ENCODE results near the gene PRR9. TPM values are rescaled to one million over a fixed set of nuclear protein-coding genes. Genes with fewer than 3 reads are reported as not detected.
"Not testable (repeated sequence)": the region's sequence is repeated elsewhere in the genome, so short reads cannot be mapped to it uniquely, and the experiment has no call there.

PRR9 gene
- total RNA-seq, 1 donor from 2014 or later: not detected

GRCh38 chr1:153228491-153228890, 11.1 kb downstream of the PRR9 start:
- Mint-ChIP-seq H3K36me3 (ENCODE audit: unreplicated experiment) (no peaks in the 10 kb centered on the region), H3K27ac (ENCODE audit: unreplicated experiment) (no peak overlapping the region), H3K4me1 (ENCODE audit: low read depth, unreplicated experiment) (no peaks in the 10 kb centered on the region), H3K4me3 (ENCODE audit: unreplicated experiment) (no peak overlapping the region), H3K9me3 (ENCODE audit: unreplicated experiment) (peaks cover 2% of the 10 kb centered on the region), H3K27me3 (ENCODE audit: unreplicated experiment) (no peaks in the 10 kb centered on the region)
- no peak for TF ChIP-seq CTCF (IDR thresholded peaks at IDR 0.05; ENCODE audit: partially characterized antibody, unreplicated experiment)
- no peak for DNase-seq

GRCh38 chr1:153229076-153229829, 11.9 kb downstream of the PRR9 start:
- H3K36me3 Mint-ChIP-seq (ENCODE audit: unreplicated experiment); H3K27ac Mint-ChIP-seq (ENCODE audit: unreplicated experiment); H3K4me3 Mint-ChIP-seq (ENCODE audit: unreplicated experiment); H3K27me3 Mint-ChIP-seq (ENCODE audit: unreplicated experiment); H3K9me3 Mint-ChIP-seq (ENCODE audit: unreplicated experiment); H3K4me1 Mint-ChIP-seq (ENCODE audit: low read depth, unreplicated experiment): not testable (repeated sequence)
- peak; percentile 71 for TF ChIP-seq CTCF (IDR thresholded peaks at IDR 0.05; ENCODE audit: partially characterized antibody, unreplicated experiment)
- DNase-seq: peak; percentile 69

GRCh38 chr1:153231363-153231762, 14.0 kb downstream of the PRR9 start:
- no peak overlapping the region for H3K27ac Mint-ChIP-seq (ENCODE audit: unreplicated experiment)
- H3K36me3 Mint-ChIP-seq (ENCODE audit: unreplicated experiment): no peaks in the 10 kb centered on the region
- H3K27me3 Mint-ChIP-seq (ENCODE audit: unreplicated experiment): no peaks in the 10 kb centered on the region
- no peak for TF ChIP-seq CTCF (IDR thresholded peaks at IDR 0.05; ENCODE audit: partially characterized antibody, unreplicated experiment)
- no peak overlapping the region for H3K4me3 Mint-ChIP-seq (ENCODE audit: unreplicated experiment)
- no peaks in the 10 kb centered on the region for H3K4me1 Mint-ChIP-seq (ENCODE audit: low read depth, unreplicated experiment)
- DNase-seq: no peak
- H3K9me3 Mint-ChIP-seq (ENCODE audit: unreplicated experiment): peaks cover 2% of the 10 kb centered on the region

- Mint-ChIP-seq H3K27ac (ENCODE audit: unreplicated experiment) (no peak overlapping the region), H3K27me3 (ENCODE audit: unreplicated experiment) (no peaks in the 10 kb centered on the region), H3K36me3 (ENCODE audit: unreplicated experiment) (no peaks in the 10 kb centered on the region), H3K4me3 (ENCODE audit: unreplicated experiment) (no peak overlapping the region), H3K9me3 (ENCODE audit: unreplicated experiment) (peaks cover 2% of the 10 kb centered on the region), H3K4me1 (ENCODE audit: low read depth, unreplicated experiment) (no peaks in the 10 kb centered on the region)
- DNase-seq: no peak
- no peak for TF ChIP-seq CTCF (IDR thresholded peaks at IDR 0.05; ENCODE audit: partially characterized antibody, unreplicated experiment)
Observed at GRCh38 chr1:153231785-153232184, 14.4 kb downstream of the PRR9 start.

- H3K4me1 Mint-ChIP-seq (ENCODE audit: low read depth, unreplicated experiment): no peaks in the 10 kb centered on the region
- no peak for DNase-seq
- H3K9me3 Mint-ChIP-seq (ENCODE audit: unreplicated experiment): peaks cover 2% of the 10 kb centered on the region
- H3K27me3 Mint-ChIP-seq (ENCODE audit: unreplicated experiment): no peaks in the 10 kb centered on the region
- no peak for TF ChIP-seq CTCF (IDR thresholded peaks at IDR 0.05; ENCODE audit: partially characterized antibody, unreplicated experiment)
- no peak overlapping the region for H3K27ac Mint-ChIP-seq (ENCODE audit: unreplicated experiment)
- H3K36me3 Mint-ChIP-seq (ENCODE audit: unreplicated experiment): no peaks in the 10 kb centered on the region
- no peak overlapping the region for H3K4me3 Mint-ChIP-seq (ENCODE audit: unreplicated experiment)
Observed at GRCh38 chr1:153232553-153232952, 15.2 kb downstream of the PRR9 start.
